Prostate gland (tissue), 2 donors: Measurements from ENCODE around the gene CRIM1. TPM values are rescaled to one million over a fixed set of nuclear protein-coding genes. Genes with fewer than 3 reads are reported as not detected.

ENCODE experiments used
- DNase-seq: peaks from one replicate; pipeline ENCODE4 v3.0.0-alpha.2; 2019; ENCODE audit warnings: low spot score
- H3K27ac ChIP-seq, 2 donors: fragments of 200-600 bp; sonication (generic); 2 replicates each; pipeline ENCODE4 v1.5.1; 2017 to 2019
- H3K27me3 ChIP-seq: fragments of 200-600 bp; sonication (generic); replicated peaks from 2 replicates; pipeline ENCODE4 v1.5.1; 2019; ENCODE audit not compliant: insufficient read depth
- H3K36me3 ChIP-seq, 2 donors: fragments of 200-600 bp; sonication (generic); 1 replicate in 1 of 2; 2 replicates in 1 of 2; pipeline versions ENCODE4 v1.5.1 to v1.8.1; 2017 to 2019
- H3K4me1 ChIP-seq: fragments of 200-600 bp; sonication (generic); replicated peaks from 2 replicates; pipeline ENCODE4 v1.5.1; 2019
- H3K4me3 ChIP-seq, 2 donors: fragments of 200-600 bp; sonication (generic); 2 replicates each; pipeline ENCODE4 v1.5.1; 2017 to 2019
- H3K9me3 ChIP-seq: fragments of 200-600 bp; sonication (generic); 2 replicates; pipeline ENCODE4 v1.5.1; 2017
- POLR2A ChIP-seq: fragments of 450-650 bp; IDR thresholded peaks from one replicate; pipeline ENCODE4 v1.6.1; 2016; ENCODE audit warnings: antibody characterized with exemption, mild to moderate bottlenecking
- POLR2AphosphoS5 ChIP-seq: sonication (generic); formaldehyde crosslinking; IDR thresholded peaks from one replicate; pipeline ENCODE4 v1.6.1; 2017; ENCODE audit warnings: antibody characterized with exemption
- WGBS: methylation state at CpG from one replicate; pipeline ENCODE4 v1.1.5; 2018; 5-methylcytosine and 5-hydroxymethylcytosine counted together
- intact Hi-C: fragments of 100-400 bp; cut with DNase I; formaldehyde crosslinking; loops from one replicate; pipeline ENCODE4 v1.14.2; 2022
- total RNA-seq, 2 donors: library from RNA; depleted of rRNA; stranded (reverse); fragments of >200 nt; gene quantifications; one replicate each; pipeline ENCODE4 v1.1.0, GENCODE V29; 2016
- TF ChIP-seq, protein P1 (sequence below), 4 experiments: fragments of 200-600 bp in 2 of 4; fragments of 450-650 bp in 2 of 4; sonication (generic) in 2 of 4; IDR thresholded peaks; 1 replicate in 3 of 4; 2 replicates in 1 of 4; pipeline ENCODE4 v1.5.1; 2016 to 2019; ENCODE audit warnings: antibody characterized with exemption in 4 of 4, mild to moderate bottlenecking in 2 of 4, moderate library complexity in 2 of 4

CRIM1 gene
- total RNA-seq, 2 donors from 2014 or later: 55.2 to 101 TPM

DNA sequence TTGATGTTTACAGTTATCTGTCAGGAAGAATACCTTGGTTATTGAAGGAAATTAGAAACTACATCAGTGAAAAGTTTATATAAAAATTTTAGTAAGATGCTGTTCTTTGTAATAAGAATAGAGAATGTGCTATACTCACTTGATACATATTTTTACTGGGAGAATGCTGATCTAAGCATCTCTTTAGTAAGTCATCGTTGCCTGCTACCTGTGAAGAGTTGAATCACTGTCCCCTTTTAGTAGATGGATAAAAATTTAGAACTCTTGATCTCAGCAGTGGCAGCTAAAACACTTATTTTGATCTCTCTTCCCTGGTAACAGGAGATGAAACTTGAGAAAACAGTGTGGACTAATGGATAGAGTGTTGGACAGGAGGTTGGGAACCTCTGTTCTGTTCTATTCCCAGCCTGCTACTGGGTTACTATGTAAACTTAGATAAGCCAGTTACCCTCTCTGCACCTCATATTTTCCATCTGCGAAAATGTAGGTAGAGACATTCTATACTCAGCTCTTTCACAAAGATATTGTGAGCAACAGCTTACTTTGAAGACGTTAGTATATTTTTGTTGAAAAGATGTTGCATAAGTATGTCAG, 142.1 kb downstream of the CRIM1 start:
- Histone ChIP-seq H3K4me1 (no peaks in the 10 kb centered on the region), H3K4me3 (no peak overlapping the region), H3K36me3 (no peaks in the 10 kb centered on the region), H3K27ac (no peak overlapping the region), H3K9me3 (no peaks in the 10 kb centered on the region), H3K27me3 (no peaks in the 10 kb centered on the region)
- no peak for TF ChIP-seq POLR2A
- TF ChIP-seq, protein P1, sequence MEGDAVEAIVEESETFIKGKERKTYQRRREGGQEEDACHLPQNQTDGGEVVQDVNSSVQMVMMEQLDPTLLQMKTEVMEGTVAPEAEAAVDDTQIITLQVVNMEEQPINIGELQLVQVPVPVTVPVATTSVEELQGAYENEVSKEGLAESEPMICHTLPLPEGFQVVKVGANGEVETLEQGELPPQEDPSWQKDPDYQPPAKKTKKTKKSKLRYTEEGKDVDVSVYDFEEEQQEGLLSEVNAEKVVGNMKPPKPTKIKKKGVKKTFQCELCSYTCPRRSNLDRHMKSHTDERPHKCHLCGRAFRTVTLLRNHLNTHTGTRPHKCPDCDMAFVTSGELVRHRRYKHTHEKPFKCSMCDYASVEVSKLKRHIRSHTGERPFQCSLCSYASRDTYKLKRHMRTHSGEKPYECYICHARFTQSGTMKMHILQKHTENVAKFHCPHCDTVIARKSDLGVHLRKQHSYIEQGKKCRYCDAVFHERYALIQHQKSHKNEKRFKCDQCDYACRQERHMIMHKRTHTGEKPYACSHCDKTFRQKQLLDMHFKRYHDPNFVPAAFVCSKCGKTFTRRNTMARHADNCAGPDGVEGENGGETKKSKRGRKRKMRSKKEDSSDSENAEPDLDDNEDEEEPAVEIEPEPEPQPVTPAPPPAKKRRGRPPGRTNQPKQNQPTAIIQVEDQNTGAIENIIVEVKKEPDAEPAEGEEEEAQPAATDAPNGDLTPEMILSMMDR (IDR thresholded peaks at IDR 0.05): no peak
- no peak for TF ChIP-seq POLR2AphosphoS5
- 87% methylated on average over 3 of the region's 3 CpGs for WGBS
- intact Hi-C loops: loop anchor here (5.0 kb wide), 1 partner anchor 35 kb away; no protein-coding TSS in a partner anchor
- DNase-seq: no peak

DNA sequence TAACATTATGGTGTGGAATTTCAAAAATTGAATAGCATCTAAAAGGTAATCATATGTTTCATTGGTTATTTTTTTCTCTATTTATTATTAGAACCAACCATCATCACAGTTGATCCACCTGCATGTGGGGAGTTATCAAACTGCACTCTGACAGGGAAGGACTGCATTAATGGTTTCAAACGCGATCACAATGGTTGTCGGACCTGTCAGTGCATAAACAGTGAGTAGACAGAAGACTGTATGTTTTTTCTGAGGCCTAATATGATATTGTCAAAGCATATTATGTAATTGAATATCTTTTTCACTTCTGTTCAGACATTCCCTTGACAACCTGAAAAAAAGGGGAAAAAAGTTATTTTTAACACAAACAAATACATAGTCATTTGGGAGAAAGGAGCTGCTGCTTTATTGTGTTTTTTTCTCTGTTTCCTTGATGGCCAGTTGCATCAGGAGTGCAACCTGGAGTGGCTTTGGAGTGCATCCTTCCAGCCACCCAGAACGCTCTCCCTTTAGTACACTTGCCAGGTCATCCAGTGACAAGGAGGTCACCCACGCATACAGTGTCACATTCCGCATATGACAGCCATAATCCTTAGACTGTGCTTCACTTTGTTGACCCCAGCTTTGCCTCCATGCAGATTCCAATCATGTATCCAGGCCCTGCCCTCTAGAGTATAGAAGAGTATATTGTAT, 143.7 kb downstream of the CRIM1 start:
- H3K27me3 ChIP-seq: no peaks in the 10 kb centered on the region
- no peak overlapping the region for H3K4me3 ChIP-seq
- DNase-seq: no peak
- TF ChIP-seq POLR2A (no peak), POLR2AphosphoS5 (no peak)
- TF ChIP-seq, protein P1 (IDR thresholded peaks at IDR 0.05): no peak
- H3K27ac ChIP-seq: no peak overlapping the region
- 91% methylated on average over 6 of the region's 6 CpGs for WGBS
- no peaks in the 10 kb centered on the region for H3K36me3 ChIP-seq
- no peaks in the 10 kb centered on the region for H3K4me1 ChIP-seq
- intact Hi-C loops: loop anchor here (5.0 kb wide), 1 partner anchor 37 kb away; no protein-coding TSS in a partner anchor
- H3K9me3 ChIP-seq: no peaks in the 10 kb centered on the region

DNA sequence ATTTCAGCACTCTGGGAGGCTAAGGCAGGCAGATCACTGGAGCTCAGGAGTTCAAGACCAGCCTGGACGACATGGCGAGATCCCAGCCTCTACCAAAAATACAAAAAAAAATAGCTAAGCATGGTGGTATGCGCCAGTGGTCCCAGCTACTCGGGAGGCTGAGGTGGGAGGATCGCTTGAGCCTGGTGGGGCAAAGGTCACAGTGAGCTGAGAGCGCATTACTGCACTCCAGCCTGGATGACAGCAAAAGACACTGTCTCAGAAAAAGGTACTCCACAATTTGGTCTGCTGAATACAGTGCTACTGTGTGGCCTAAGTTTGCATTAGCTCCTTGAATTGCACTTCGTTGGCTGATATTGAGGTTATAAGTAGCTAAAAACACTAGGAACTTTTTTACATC, 144.5 kb downstream of the CRIM1 start:
- intact Hi-C loops: no loop called here
- Histone ChIP-seq H3K36me3 (no peaks in the 10 kb centered on the region), H3K4me1 (no peaks in the 10 kb centered on the region), H3K4me3 (no peak overlapping the region), H3K27ac (no peak overlapping the region), H3K27me3 (no peaks in the 10 kb centered on the region), H3K9me3 (no peaks in the 10 kb centered on the region)
- 97% methylated on average over 7 of the region's 7 CpGs for WGBS
- DNase-seq: no peak
- TF ChIP-seq, protein P1 (IDR thresholded peaks at IDR 0.05): no peak
- TF ChIP-seq POLR2A (no peak), POLR2AphosphoS5 (no peak)

DNA sequence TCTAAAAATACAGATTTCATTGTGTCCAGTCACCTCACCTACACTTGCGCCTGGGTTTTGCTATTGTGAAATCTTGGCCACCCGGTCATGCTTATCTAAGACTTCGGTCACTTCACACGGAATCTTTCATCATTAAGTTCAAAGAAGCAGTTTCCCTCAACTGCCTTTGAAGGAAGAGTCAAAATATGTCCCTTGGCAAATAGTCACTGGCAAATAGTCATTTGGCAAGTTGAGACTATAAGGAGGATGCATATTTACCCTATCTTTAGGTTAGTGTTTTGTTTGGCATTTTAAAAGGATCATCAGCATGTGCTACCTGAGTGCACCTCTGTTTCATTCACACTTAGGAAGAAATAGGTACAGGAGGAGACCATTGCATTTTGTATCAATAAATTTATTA, 146.5 kb downstream of the CRIM1 start:
- 77% methylated on average over 4 of the region's 4 CpGs for WGBS
- Histone ChIP-seq H3K27ac (no peak overlapping the region), H3K4me1 (no peaks in the 10 kb centered on the region), H3K9me3 (no peaks in the 10 kb centered on the region), H3K4me3 (no peak overlapping the region), H3K27me3 (no peaks in the 10 kb centered on the region), H3K36me3 (no peaks in the 10 kb centered on the region)
- intact Hi-C loops: no loop called here
- DNase-seq: no peak
- no peak for TF ChIP-seq POLR2AphosphoS5
- no peak for TF ChIP-seq POLR2A
- TF ChIP-seq, protein P1 (IDR thresholded peaks at IDR 0.05): no peak

DNA sequence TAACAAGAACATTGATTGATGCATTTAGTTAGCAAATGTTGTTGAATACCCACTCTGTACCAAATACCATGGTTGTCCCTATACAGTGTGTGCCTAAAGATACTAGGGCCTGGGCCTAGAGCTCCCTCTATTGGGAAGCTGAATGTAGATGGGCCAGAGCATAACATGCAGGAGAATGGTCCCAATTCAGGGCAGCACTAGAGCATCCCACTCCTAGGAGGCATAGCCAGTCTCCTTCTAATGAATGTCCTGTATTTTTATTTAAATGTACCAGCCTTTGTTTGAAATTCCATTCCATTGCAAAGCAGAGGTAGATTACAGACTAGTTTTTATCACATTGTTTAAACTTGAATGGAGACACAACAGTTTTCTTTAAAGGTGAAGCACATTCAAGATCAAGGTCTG, 151.8 kb downstream of the CRIM1 start:
- Histone ChIP-seq H3K27me3 (no peaks in the 10 kb centered on the region), H3K4me3 (no peak overlapping the region), H3K4me1 (no peaks in the 10 kb centered on the region), H3K27ac (no peak overlapping the region), H3K9me3 (no peaks in the 10 kb centered on the region), H3K36me3 (no peaks in the 10 kb centered on the region)
- DNase-seq: peak; percentile 35
- intact Hi-C loops: loop anchor here (5.0 kb wide), 1 partner anchor 150 kb away; the partner anchor contains the start of gene CRIM1
- TF ChIP-seq POLR2AphosphoS5 (peak; percentile 26), POLR2A (no peak)
- TF ChIP-seq, protein P1 (IDR thresholded peaks at IDR 0.05): peak; percentile 14 to 64 (median 54)
